Effector memory CD4-positive, alpha-beta T cell (primary cell): ENCODE measurements around the gene OR13C2.
"Not testable (repeated sequence)": the region's sequence is repeated elsewhere in the genome, so short reads cannot be mapped to it uniquely, and the experiment has no call there.

Experiments
- DNase-seq, 3 donors: peaks; one replicate each; pipeline ENCODE4 v3.0.0-alpha.2; 2020
- H3K27ac ChIP-seq: 2 replicates; pipeline ENCODE4 v1.7.0; 2013; ENCODE audit warnings: mild to moderate bottlenecking, low read length, moderate library complexity; ENCODE audit not compliant: insufficient read depth, poor library complexity, severe bottlenecking
- H3K27me3 ChIP-seq: replicated peaks from 2 replicates; pipeline ENCODE4 v1.7.0; 2013; ENCODE audit warnings: mild to moderate bottlenecking, low read length; ENCODE audit not compliant: insufficient read depth, control insufficient read depth, poor library complexity, severe bottlenecking
- H3K36me3 ChIP-seq: 2 replicates; pipeline ENCODE4 v1.7.0; 2013; ENCODE audit warnings: mild to moderate bottlenecking, low read length, moderate library complexity; ENCODE audit not compliant: control insufficient read depth, insufficient read depth
- H3K4me1 ChIP-seq: 2 replicates; pipeline ENCODE4 v1.7.0; 2013; ENCODE audit warnings: low read length, mild to moderate bottlenecking; ENCODE audit not compliant: control insufficient read depth, insufficient read depth, poor library complexity, severe bottlenecking
- H3K4me3 ChIP-seq: 2 replicates; pipeline ENCODE4 v1.7.0; 2013; ENCODE audit warnings: low read length, low read depth, mild to moderate bottlenecking; ENCODE audit not compliant: insufficient read depth, poor library complexity, severe bottlenecking
- H3K9me3 ChIP-seq: 2 replicates; pipeline ENCODE4 v1.7.0; 2013; ENCODE audit warnings: mild to moderate bottlenecking, low read length, moderate library complexity; ENCODE audit not compliant: control insufficient read depth
- total RNA-seq, 3 donors: gene quantifications; one replicate each; lab custom pipeline; 2026; lab: John Stamatoyannopoulos, UW

Gene OR13C2, protein sequence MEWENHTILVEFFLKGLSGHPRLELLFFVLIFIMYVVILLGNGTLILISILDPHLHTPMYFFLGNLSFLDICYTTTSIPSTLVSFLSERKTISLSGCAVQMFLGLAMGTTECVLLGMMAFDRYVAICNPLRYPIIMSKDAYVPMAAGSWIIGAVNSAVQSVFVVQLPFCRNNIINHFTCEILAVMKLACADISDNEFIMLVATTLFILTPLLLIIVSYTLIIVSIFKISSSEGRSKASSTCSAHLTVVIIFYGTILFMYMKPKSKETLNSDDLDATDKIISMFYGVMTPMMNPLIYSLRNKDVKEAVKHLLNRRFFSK
- total RNA-seq, result 0 reads per million in 3 donors

DNA sequence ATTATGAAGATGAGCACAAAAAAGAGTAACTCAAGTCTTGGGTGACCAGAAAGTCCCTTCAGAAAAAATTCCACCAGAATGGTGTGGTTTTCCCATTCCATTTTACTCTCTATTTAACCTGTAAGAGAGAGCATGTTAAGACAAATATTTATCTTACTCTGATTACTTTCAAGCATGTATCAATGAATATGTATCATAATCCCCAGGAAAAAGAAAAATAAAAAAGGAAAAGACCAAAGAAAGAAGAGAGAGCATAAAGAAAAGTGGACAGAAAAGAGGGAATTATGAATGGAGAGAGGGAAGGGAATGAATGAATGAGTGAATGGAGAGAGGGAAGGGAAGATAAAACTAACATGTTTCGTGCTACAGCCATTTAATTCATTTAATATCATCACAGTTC, at the start of gene OR13C2:
TSS of gene OR13C2 (minus strand) at position 101 of the 400 bp plus-strand sequence. CDS start at position 101, 0 bp downstream.
- not testable (repeated sequence) for H3K4me1 ChIP-seq, H3K27me3 ChIP-seq, DNase-seq, H3K36me3 ChIP-seq, H3K27ac ChIP-seq, H3K4me3 ChIP-seq, H3K9me3 ChIP-seq

DNA sequence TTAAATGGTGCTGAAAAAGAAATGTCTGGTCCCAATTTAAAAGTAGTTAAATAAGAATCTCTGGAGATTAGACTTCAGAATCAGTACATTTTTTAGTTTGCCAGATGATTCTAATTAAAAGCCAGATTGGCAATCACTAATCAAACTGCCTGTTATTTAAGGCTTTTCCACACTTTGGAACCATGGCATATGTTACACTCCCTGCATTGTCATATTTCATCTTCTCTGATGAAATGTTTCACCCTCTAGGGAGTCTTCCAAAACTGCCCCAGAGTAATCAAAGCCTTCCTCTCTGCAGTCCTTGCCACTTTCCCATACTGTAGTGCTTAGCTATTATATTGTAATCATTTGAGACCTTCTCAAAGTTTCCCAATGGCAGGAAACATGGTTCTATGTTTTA, 30.0 kb upstream of the OR13C2 start:
- Histone ChIP-seq H3K4me3 (no peak overlapping the region), H3K4me1 (no peaks in the 10 kb centered on the region), H3K9me3 (no peaks in the 10 kb centered on the region)

DNA sequence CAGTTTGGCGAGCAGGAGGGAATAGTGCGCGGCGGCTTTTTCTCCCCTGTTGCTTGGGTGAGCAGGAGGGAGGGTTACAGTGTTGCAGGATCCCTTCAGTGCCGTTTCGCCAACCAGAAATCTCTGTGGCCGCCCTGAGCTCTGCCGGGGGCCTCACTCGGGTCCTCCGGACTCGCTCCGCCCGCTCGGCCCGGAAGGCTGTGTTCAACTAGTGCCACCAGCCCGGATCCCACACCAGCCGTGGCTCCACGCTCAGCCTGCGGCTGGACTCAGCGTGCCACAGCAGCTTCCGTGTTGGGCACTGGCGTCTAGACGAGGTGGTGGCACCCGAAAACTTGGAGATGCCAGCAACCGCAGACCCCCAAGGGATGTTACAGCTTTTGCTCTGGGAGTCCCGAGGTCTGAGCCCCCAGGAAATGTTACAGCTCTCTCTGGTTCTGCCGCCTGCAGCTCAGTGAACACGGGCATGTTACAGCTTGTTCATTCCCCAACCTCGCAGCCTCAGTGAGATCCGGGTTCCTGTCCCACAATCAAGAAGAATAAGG, 28.6 kb upstream of the OR13C2 start:
- no peak overlapping the region for H3K4me3 ChIP-seq

More for the DNA sequence above, 30.0 kb upstream of the OR13C2 start:
- H3K27me3 ChIP-seq, result no peaks in the 10 kb centered on the region
- no peak for DNase-seq
- no peaks in the 10 kb centered on the region for H3K36me3 ChIP-seq
- H3K27ac ChIP-seq, result no peak overlapping the region

DNA sequence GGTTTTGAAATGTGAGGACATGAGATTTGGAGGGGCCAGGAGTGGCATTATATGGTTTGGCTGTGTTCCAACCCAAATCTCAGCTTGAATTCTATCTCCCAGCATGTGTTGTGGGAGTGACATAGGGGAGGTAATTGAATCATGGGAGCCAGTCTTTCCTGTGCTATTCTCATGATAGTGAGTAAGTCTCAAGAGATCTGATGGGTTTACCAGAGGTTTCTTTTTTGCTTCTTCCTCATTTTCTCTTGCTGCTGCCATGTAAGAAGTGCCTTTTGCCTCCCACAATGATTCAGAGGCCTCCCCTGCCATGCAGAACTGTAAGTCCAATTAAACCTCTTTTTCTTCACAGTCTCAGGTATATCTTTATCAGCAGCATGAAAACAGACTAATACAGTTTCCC, 20.5 kb upstream of the OR13C2 start:
- H3K9me3 ChIP-seq, DNase-seq, H3K27ac ChIP-seq, H3K4me1 ChIP-seq, H3K27me3 ChIP-seq, H3K4me3 ChIP-seq, H3K36me3 ChIP-seq: not testable (repeated sequence)

More for the DNA sequence above, 28.6 kb upstream of the OR13C2 start:
- Histone ChIP-seq H3K27ac (no peak overlapping the region), H3K9me3 (no peaks in the 10 kb centered on the region), H3K36me3 (no peaks in the 10 kb centered on the region), H3K27me3 (no peaks in the 10 kb centered on the region), H3K4me1 (no peaks in the 10 kb centered on the region)
- no peak for DNase-seq

DNA sequence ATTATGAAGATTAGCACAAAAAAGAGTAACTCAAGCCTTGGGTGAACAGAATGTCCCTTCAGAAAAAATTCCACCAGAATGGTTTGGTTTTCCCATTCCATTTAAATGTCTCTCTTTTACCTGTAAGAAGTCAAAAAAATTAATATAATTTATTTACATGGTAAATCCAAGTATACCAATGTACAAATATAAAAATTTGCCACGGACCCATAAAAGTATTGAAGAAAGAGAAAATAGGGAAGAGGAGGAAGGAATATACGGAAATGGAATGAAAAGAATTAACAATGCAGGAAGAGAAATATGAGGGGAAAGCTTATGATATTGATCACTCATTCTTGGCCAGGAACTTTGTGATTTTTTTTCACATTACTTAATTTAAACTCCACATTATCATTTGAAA, 12.7 kb upstream of the OR13C2 start, which contains the start of gene OR13C9:
TSS of gene OR13C9 (minus strand) at position 101 of the 400 bp plus-strand sequence. CDS start at position 101, 0 bp downstream.
- no peaks in the 10 kb centered on the region for H3K9me3 ChIP-seq
- H3K27ac ChIP-seq, result no peak within 1 kb of the TSS
- H3K4me1 ChIP-seq, result no peaks in the 10 kb centered on the region
- no peak for DNase-seq
- H3K27me3 ChIP-seq, result no peaks in the 10 kb centered on the region
- H3K36me3 ChIP-seq, result no peaks in the 10 kb centered on the region
- no peak within 1 kb of the TSS for H3K4me3 ChIP-seq

DNA sequence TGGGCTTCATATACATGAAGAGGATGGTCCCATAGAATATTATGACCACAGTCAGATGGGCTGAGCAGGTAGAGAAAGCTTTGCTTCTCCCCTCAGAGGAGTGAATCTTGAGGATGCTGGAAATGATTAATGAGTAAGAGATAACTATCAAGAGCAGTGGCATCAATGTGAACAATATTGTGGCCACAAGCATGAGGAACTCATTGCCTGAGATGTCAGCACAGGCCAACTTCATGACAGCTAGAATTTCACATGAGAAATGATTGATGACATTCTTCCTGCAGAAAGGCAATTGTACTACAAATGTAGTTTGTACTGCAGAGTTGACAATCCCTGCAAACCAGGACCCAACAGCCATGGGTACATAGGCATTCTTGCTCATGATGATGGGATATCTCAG, 12.0 kb upstream of the OR13C2 start:
- no peak for DNase-seq
- Histone ChIP-seq H3K4me3 (no peak overlapping the region), H3K27me3 (no peaks in the 10 kb centered on the region), H3K27ac (no peak overlapping the region), H3K4me1 (no peaks in the 10 kb centered on the region), H3K36me3 (no peaks in the 10 kb centered on the region), H3K9me3 (no peaks in the 10 kb centered on the region)

DNA sequence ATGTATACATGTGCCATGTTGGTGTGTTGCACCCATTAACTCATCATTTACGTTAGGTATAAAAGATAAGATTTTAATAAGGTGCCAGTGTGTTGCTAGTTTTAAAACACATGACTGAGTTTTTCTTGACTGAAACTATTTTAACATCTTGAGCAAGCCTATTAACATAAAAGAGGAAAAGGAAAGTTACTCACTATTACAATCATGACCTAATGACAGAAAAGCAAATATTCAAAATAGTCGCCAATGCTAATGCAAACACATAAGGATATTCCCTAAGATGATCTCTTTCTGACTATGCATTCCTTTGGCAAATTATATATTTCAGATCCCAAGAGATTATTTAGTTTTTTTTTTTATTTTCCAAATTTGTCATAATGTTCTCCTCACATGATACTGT, 5.8 kb upstream of the OR13C2 start:
- Histone ChIP-seq H3K36me3 (no peaks in the 10 kb centered on the region), H3K9me3 (no peaks in the 10 kb centered on the region), H3K27ac (no peak overlapping the region), H3K4me1 (no peaks in the 10 kb centered on the region), H3K4me3 (no peak overlapping the region), H3K27me3 (no peaks in the 10 kb centered on the region)
- no peak for DNase-seq

DNA sequence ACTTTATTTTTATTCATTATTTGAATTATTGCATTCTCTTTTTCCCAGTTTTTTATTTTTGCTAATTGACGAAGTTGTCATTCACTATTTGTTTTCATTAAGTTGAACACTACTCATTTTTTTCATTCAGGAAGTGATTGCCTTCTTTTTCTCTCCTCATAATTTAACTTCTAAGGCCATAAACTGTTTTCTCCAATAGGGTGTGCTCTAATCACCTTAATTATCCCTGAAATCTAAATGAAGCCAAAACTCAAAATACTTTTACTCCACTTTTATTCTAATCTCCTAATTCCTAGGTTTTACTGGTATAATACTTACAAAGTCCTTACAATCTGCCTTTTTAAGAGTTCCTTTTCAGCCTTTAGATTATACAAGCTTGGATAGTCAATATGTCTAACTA, 2.9 kb upstream of the OR13C2 start:
- no peak overlapping the region for H3K4me3 ChIP-seq
- H3K27me3 ChIP-seq, result no peaks in the 10 kb centered on the region
- no peak for DNase-seq
- H3K4me1 ChIP-seq, result no peaks in the 10 kb centered on the region
- no peak overlapping the region for H3K27ac ChIP-seq
- H3K9me3 ChIP-seq, result no peaks in the 10 kb centered on the region
- no peaks in the 10 kb centered on the region for H3K36me3 ChIP-seq

DNA sequence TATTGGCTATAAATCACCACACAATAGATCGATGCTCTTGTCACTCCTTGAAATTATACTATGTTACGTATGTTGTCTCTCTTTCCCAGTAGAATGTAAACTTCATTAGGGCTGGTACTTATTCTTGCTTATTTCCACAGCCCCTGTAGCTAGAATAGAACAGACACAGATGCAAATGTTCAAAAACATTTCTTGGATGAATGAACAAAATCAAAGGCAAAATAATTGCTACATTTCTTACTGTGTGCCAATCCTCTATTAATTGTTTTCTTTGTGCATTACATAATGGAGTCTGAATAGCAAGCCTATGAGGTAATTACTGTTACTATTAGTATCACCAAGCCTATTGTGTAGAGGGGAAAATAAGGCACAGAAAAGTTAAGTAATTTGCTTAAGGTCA, 725 bp upstream of the OR13C2 start:
- Histone ChIP-seq H3K4me1 (no peaks in the 10 kb centered on the region), H3K27ac (no peak overlapping the region), H3K9me3 (no peaks in the 10 kb centered on the region), H3K4me3 (no peak overlapping the region), H3K36me3 (no peaks in the 10 kb centered on the region), H3K27me3 (no peaks in the 10 kb centered on the region)
- no peak for DNase-seq

DNA sequence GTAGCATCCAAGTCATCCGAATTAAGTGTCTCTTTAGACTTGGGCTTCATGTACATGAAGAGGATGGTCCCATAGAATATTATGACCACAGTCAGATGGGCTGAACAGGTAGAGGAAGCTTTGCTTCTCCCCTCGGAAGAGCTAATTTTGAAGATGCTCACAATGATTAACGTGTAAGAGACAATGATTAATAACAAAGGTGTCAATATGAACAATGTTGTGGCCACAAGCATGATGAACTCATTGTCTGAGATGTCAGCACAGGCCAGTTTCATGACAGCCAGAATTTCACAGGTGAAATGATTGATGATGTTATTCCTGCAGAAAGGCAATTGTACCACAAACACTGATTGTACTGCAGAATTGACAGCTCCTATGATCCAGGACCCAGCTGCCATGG, 626 bp downstream of the OR13C2 start:
- no peak for DNase-seq
- Histone ChIP-seq H3K27ac (no peak overlapping the region), H3K36me3 (no peaks in the 10 kb centered on the region), H3K27me3 (no peaks in the 10 kb centered on the region), H3K4me1 (no peaks in the 10 kb centered on the region), H3K9me3 (no peaks in the 10 kb centered on the region), H3K4me3 (no peak overlapping the region)
